GM12865 (cell line): Measurements from ENCODE around the gene PRKN.

Experiments used
- DNase-seq: peaks from one replicate; pipeline ENCODE4 v3.0.0; 2010; ENCODE audit warnings: low read depth
- H3K4me3 ChIP-seq: 2 replicates; pipeline ENCODE4 v1.5.1; 2011; ENCODE audit warnings: mild to moderate bottlenecking, low read depth, low read length, control low read depth
- CTCF ChIP-seq: IDR thresholded peaks from 2 replicates; pipeline ENCODE4 v1.5.1; 2011; ENCODE audit warnings: low read length, control low read depth, low read depth, inconsistent platforms; ENCODE audit not compliant: insufficient read depth; ENCODE audit errors: missing control alignments

Gene PRKN

GRCh38 chr6:162630069-162630468 lies 97.5 kb downstream of the PRKN start:
- TF ChIP-seq CTCF = no peak
- H3K4me3 ChIP-seq = no peak overlapping the region
- DNase-seq = no peak

DNA sequence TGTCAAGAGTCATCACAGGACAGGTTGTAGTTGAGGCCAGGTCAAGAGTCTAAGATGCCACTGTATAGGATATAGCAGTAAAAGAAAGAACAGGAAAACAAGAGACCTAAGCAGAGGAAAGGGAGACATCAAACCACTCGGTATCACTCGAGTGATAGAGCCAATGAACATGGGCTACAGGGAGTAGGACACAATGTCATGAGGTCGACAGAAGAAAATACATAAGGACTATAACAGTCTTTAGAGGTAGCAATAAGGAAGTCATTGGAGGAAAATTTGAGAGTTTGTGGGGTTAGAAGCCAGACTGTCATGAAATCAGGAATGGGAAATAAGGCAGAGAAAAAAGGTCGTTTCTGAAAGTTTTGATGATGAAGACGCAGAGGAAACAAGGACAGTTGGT lies 99.7 kb downstream of the PRKN start:
- H3K4me3 ChIP-seq = no peak overlapping the region
- no peak for DNase-seq
- no peak for TF ChIP-seq CTCF

DNA sequence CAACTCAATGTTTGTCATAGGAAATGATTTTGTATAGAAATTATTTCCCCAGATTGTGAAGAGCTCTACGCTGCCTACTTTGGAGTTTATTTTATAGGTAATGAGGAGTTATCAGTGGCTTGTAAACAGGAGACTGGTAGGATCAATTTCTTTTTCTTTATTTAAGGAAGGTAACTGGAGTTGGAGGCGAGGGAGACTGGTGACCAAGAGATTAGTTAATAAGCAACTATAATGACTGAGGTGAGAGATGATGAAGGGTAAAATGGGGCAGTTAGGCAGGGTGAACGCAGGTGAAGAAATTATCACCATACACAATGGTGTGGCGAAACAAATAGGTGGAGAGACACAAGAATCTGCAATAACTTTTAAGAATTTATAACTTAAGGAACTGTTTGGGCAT lies 100.2 kb downstream of the PRKN start:
- no peak for TF ChIP-seq CTCF
- H3K4me3 ChIP-seq = no peak overlapping the region
- no peak for DNase-seq

GRCh38 chr6:162626869-162627268 lies 100.7 kb downstream of the PRKN start:
- H3K4me3 ChIP-seq = no peak overlapping the region
- no peak for DNase-seq
- no peak for TF ChIP-seq CTCF

DNA sequence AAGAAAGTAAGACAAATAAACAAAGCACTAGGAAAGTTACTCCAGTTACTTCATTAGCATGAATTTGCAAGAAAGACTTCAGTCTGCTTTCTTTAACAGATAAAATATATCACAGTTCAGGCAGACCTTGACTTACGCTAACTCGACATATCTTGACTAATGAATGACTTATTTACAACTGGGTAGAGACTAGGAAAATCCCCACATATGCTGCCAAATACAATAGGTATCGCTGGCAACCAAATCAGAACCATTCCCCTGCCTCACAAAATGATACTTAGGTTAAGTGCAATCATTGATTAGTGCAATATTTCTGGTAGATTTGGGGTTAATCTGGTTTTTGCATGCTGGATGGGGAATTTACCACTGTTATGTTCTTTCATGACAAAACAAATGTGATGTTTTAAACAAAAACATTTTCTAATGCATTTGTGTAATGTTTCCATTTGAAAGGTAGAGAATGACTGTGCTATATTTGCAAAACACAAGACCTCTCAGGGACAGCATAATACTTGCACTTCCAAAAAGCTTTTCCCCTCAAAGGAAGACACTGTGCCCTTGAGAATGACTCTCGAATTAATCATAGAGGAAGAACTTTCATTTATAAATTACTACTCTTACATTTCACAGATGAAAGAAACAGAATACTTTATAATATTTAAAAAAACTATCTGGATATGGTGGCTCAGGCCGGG lies 101.6 kb downstream of the PRKN start:
- no peak overlapping the region for H3K4me3 ChIP-seq
- TF ChIP-seq CTCF = no peak
- no peak for DNase-seq

DNA sequence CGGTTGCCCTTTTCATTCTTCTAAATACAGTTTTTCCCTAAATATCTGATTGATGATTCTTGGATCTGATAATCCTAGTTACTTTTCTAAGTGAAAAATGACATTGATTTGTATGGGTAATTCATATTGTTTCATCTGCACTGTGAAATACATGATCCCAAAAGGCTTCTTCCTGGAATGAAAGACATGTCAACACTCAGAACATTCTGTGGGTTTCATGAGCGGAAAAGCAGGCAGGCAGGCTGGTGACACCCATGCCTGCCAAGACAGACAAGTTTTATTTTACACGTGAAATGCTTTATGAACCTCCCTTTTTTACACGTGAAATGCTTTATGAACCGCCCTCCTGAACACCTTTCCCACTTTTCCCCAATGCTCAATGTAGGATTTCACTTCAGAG lies 105.0 kb downstream of the PRKN start:
- no peak overlapping the region for H3K4me3 ChIP-seq
- TF ChIP-seq CTCF = no peak
- no peak for DNase-seq

GRCh38 chr6:162621246-162621645 lies 106.3 kb downstream of the PRKN start:
- no peak for TF ChIP-seq CTCF
- no peak overlapping the region for H3K4me3 ChIP-seq
- peak; percentile 15 for DNase-seq
